H1 (cell line): ENCODE data around the gene ALK. TPM values are rescaled to one million over a fixed set of nuclear protein-coding genes. Genes with fewer than 3 reads are reported as not detected.
"Not testable (repeated sequence)": the region's sequence is repeated elsewhere in the genome, so short reads cannot be mapped to it uniquely, and the experiment has no call there.

Experiments
- CTCF ChIA-PET: fragments of 300-600 bp; sonication (Branson Sonifier 250); formaldehyde crosslinking; loops from one replicate; lab custom pipeline; 2021; ENCODE audit not compliant: partially characterized antibody; lab: Charles Lee
- POLR2A ChIA-PET: fragments of 300-600 bp; sonication (Branson Sonifier 250); formaldehyde crosslinking; loops from one replicate; lab custom pipeline; 2021; ENCODE audit warnings: inconsistent platforms; ENCODE audit not compliant: partially characterized antibody; lab: Charles Lee
- DNase-seq, 2 experiments: peaks; one replicate each; pipeline versions ENCODE4 v3.0.0 to v3.0.0-alpha.2; 2010 to 2022; ENCODE audit warnings: low spot score in 2 of 2, low read depth in 1 of 2, mixed read lengths in 1 of 2
- FAIRE-seq: peaks from 2 replicates; lab custom pipeline; 2011; peaks lifted over from hg19 to GRCh38; lab: Jason Lieb, UNC
- H2AFZ ChIP-seq: 2 replicates; pipeline ENCODE4 v1.8.1; 2012; ENCODE audit warnings: low read length, inconsistent platforms
- H2AK5ac ChIP-seq: 2 replicates; pipeline ENCODE4 v1.6.1; 2013; ENCODE audit warnings: low read depth, low read length
- H2BK120ac ChIP-seq: replicated peaks from 2 replicates; pipeline ENCODE3; 2013; ENCODE audit warnings: low read depth, low read length, inconsistent platforms
- H2BK12ac ChIP-seq: 2 replicates; pipeline ENCODE4 v1.6.1; 2013; ENCODE audit warnings: low read depth, low read length
- H2BK15ac ChIP-seq: 2 replicates; pipeline ENCODE4 v1.6.1; 2013; ENCODE audit warnings: low read length
- H2BK20ac ChIP-seq: 2 replicates; pipeline ENCODE4 v1.6.1; 2013; ENCODE audit warnings: low read length
- H2BK5ac ChIP-seq: 2 replicates; pipeline ENCODE4 v1.6.1; 2013; ENCODE audit warnings: low read depth, low read length
- H3K14ac ChIP-seq: 2 replicates; pipeline ENCODE4 v1.6.1; 2013; ENCODE audit warnings: inconsistent platforms; ENCODE audit not compliant: insufficient read length
- H3K18ac ChIP-seq: 2 replicates; pipeline ENCODE4 v1.6.1; 2013; ENCODE audit warnings: low read length; ENCODE audit errors: extremely low read depth
- H3K23ac ChIP-seq: 2 replicates; pipeline ENCODE4 v1.6.1; 2013; ENCODE audit warnings: inconsistent platforms; ENCODE audit not compliant: insufficient read length
- H3K23me2 ChIP-seq: 2 replicates; pipeline ENCODE4 v1.6.1; 2013; ENCODE audit warnings: low read depth, low read length
- H3K27ac ChIP-seq: 2 replicates; pipeline ENCODE4 v1.6.1; 2011; ENCODE audit warnings: low read depth, low read length, inconsistent platforms
- H3K27me3 ChIP-seq, 4 experiments: replicated peaks in 1 of 4; 1 replicate in 1 of 4; 2 replicates in 3 of 4; pipeline versions ENCODE4 v1.6.1 to v1.8.1; 2011 to 2013; ENCODE audit warnings: low read length in 3 of 4, mild to moderate bottlenecking in 3 of 4, inconsistent platforms in 2 of 4, mixed read lengths in 2 of 4, moderate library complexity in 1 of 4; ENCODE audit not compliant: control insufficient read depth in 3 of 4, insufficient read depth in 3 of 4; ENCODE audit errors: extremely low read depth in 1 of 4
- H3K36me3 ChIP-seq, 4 experiments: 2 replicates each; pipeline versions ENCODE4 v1.6.1 to v1.8.1; 2011 to 2013; ENCODE audit warnings: mild to moderate bottlenecking in 4 of 4, low read length in 3 of 4, moderate library complexity in 2 of 4, control low read depth in 1 of 4, inconsistent platforms in 1 of 4; ENCODE audit not compliant: insufficient read depth in 4 of 4, control insufficient read depth in 2 of 4
- H3K4ac ChIP-seq: replicated peaks from 2 replicates; pipeline ENCODE3; 2013; ENCODE audit warnings: low read length, low read depth, mixed read lengths, inconsistent platforms; ENCODE audit not compliant: insufficient read length
- H3K4me1 ChIP-seq, 4 experiments: replicated peaks in 1 of 4; 1 replicate in 1 of 4; 2 replicates in 3 of 4; pipeline versions ENCODE4 v1.6.1 to v1.8.1; 2011 to 2013; ENCODE audit warnings: low read length in 3 of 4, inconsistent platforms in 2 of 4, mixed read lengths in 1 of 4; ENCODE audit not compliant: insufficient read depth in 4 of 4, control insufficient read depth in 3 of 4
- H3K4me2 ChIP-seq, 2 experiments: 2 replicates each; pipeline versions ENCODE4 v1.6.1 to v1.8.1; 2011 to 2013; ENCODE audit warnings: low read depth in 2 of 2, low read length in 2 of 2, control low read depth in 1 of 2, inconsistent platforms in 1 of 2, mild to moderate bottlenecking in 1 of 2; ENCODE audit not compliant: insufficient read depth in 1 of 2
- H3K4me3 ChIP-seq, 4 experiments: fragments of 200-600, 300-600 bp in 1 of 4; sonication (generic), shearing (Covaris generic), sonication (Bioruptor Twin) in 1 of 4; 2 replicates each; pipeline versions ENCODE4 v1.5.1 to v1.8.1; 2011 to 2016; ENCODE audit warnings: low read length in 4 of 4, low read depth in 3 of 4, control low read depth in 2 of 4, inconsistent platforms in 2 of 4, mild to moderate bottlenecking in 2 of 4, mixed read lengths in 1 of 4, moderate library complexity in 1 of 4; ENCODE audit not compliant: insufficient read depth in 2 of 4; ENCODE audit errors: extremely low read depth in 1 of 4
- H3K56ac ChIP-seq: replicated peaks from 2 replicates; pipeline ENCODE3; 2013; ENCODE audit warnings: low read depth, mild to moderate bottlenecking, mixed read lengths, low read length, inconsistent platforms; ENCODE audit not compliant: insufficient read length
- H3K79me1 ChIP-seq: 2 replicates; pipeline ENCODE4 v1.6.1; 2013; ENCODE audit warnings: low read depth, low read length, control low read depth
- H3K79me2 ChIP-seq, 2 experiments: 2 replicates each; pipeline versions ENCODE4 v1.6.1 to v1.8.1; 2012 to 2013; ENCODE audit warnings: low read length in 2 of 2, mild to moderate bottlenecking in 2 of 2, inconsistent platforms in 1 of 2; ENCODE audit not compliant: insufficient read depth in 2 of 2, control insufficient read depth in 1 of 2
- H3K9ac ChIP-seq, 4 experiments: replicated peaks in 1 of 4; 1 replicate in 1 of 4; 2 replicates in 3 of 4; pipeline versions ENCODE4 v1.6.1 to v1.8.1; 2011 to 2013; ENCODE audit warnings: low read depth in 3 of 4, low read length in 3 of 4, control low read depth in 2 of 4, mild to moderate bottlenecking in 2 of 4, moderate library complexity in 2 of 4, inconsistent platforms in 1 of 4; ENCODE audit errors: extremely low read depth in 1 of 4
- H3K9me3 ChIP-seq, 2 experiments: 2 replicates each; pipeline versions ENCODE4 v1.6.1 to v1.8.1; 2012 to 2013; ENCODE audit warnings: mild to moderate bottlenecking in 2 of 2, moderate library complexity in 2 of 2, control low read depth in 1 of 2, inconsistent platforms in 1 of 2, low read depth in 1 of 2, low read length in 1 of 2, mixed read lengths in 1 of 2; ENCODE audit not compliant: insufficient read depth in 2 of 2
- H4K20me1 ChIP-seq, 2 experiments: replicated peaks in 1 of 2; 2 replicates each; pipeline versions ENCODE3 to v1.8.1; 2011 to 2013; ENCODE audit warnings: inconsistent platforms in 2 of 2, low read length in 2 of 2, mild to moderate bottlenecking in 1 of 2; ENCODE audit not compliant: insufficient read depth in 2 of 2, control insufficient read depth in 1 of 2
- H4K5ac ChIP-seq: 2 replicates; pipeline ENCODE4 v1.6.1; 2013; ENCODE audit warnings: low read length, low read depth, mixed read lengths, inconsistent platforms; ENCODE audit not compliant: insufficient read length
- H4K8ac ChIP-seq: 2 replicates; pipeline ENCODE4 v1.8.0; 2013; ENCODE audit warnings: mild to moderate bottlenecking, moderate library complexity, low read length, inconsistent platforms; ENCODE audit not compliant: insufficient read depth; ENCODE audit errors: extremely low read depth
- H4K91ac ChIP-seq: replicated peaks from 2 replicates; pipeline ENCODE3; 2013; ENCODE audit warnings: low read length, mixed read lengths, inconsistent platforms; ENCODE audit not compliant: insufficient read length
- WGBS, 2 experiments: shearing (Covaris generic) in 1 of 2; methylation state at CpG; one replicate each; pipeline versions ENCODE4 v1.1.6 to v1.1.7; 2013 to 2015; ENCODE audit warnings: low lambda C conversion rate in 2 of 2, mixed read lengths in 2 of 2, inconsistent platforms in 1 of 2, low coverage in 1 of 2, missing lambda C conversion rate in 1 of 2; ENCODE audit not compliant: insufficient replicate concordance in 2 of 2, insufficient coverage in 1 of 2, insufficient read length in 1 of 2; ENCODE audit errors: extremely low coverage in 1 of 2, missing lambda C conversion rate in 1 of 2; 5-methylcytosine and 5-hydroxymethylcytosine counted together
- polyA plus RNA-seq, 7 experiments: library from polyadenylated mRNA; depleted of rRNA in 3 of 7; stranded (reverse) in 5 of 7; unstranded in 2 of 7; fragments of >200 nt in 5 of 7; fragments of 200-250 nt in 2 of 7; gene quantifications; 1 replicate in 5 of 7; 2 replicates in 1 of 7; 4 replicates in 1 of 7; pipeline versions ENCODE4 v1.2.1 to v1.2.3, GENCODE V29; 2011 to 2013; ENCODE audit warnings: missing spikeins in 2 of 7, mixed read lengths in 2 of 7
- total RNA-seq: library from RNA; stranded (reverse); fragmentation: NEBNext Ultra II Directional; extraction: Animal tissue kit (Norgen Biotek cat#: 25700); gene quantifications from 2 replicates; pipeline ENCODE4 v1.2.1, GENCODE V29; 2021

Gene ALK
- total and polyA plus RNA-seq, 2 of the 8 experiments (the other 6 are each of a cell fraction or from before 2014, with no cell fraction given) = 0.02 to 0.09 TPM

DNA sequence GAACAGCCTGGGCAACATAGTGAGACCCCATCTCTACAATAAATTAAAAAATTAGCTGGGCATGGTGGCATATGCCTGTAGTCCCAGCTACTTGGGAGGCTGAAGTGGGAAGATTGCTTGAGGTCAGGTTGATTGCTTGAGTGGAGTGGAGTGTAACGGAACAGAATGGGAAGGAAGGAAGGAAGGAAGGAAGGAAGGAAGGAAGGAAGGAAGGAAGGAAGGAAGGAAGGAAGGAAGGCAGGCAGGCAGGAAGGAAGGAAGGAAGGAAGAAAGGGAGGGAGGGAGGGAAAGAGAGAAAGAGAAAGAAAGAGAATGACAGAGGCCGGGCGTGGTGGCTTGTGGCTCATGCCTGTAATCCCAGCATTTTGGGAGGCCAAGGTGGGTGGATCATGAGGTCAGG lies 170.9 kb downstream of the ALK start:
- H3K27ac ChIP-seq, H2AK5ac ChIP-seq, H3K79me1 ChIP-seq, DNase-seq, H3K56ac ChIP-seq, H4K5ac ChIP-seq, H3K9ac ChIP-seq, H3K79me2 ChIP-seq, H2AFZ ChIP-seq, H3K4ac ChIP-seq, H4K91ac ChIP-seq, H3K23ac ChIP-seq, H3K14ac ChIP-seq, H2BK12ac ChIP-seq, H3K4me3 ChIP-seq, H2BK15ac ChIP-seq, FAIRE-seq, H3K9me3 ChIP-seq, H3K18ac ChIP-seq, H3K4me2 ChIP-seq, H2BK20ac ChIP-seq, H3K23me2 ChIP-seq, POLR2A ChIA-PET, H3K36me3 ChIP-seq, H3K4me1 ChIP-seq, H2BK5ac ChIP-seq, H4K8ac ChIP-seq, H4K20me1 ChIP-seq, H2BK120ac ChIP-seq, H3K27me3 ChIP-seq: not testable (repeated sequence)
- CTCF ChIA-PET = interaction anchor here (0.6 to 1.6 kb wide), 2 partner anchors 12 to 1295 kb away, joined by 3 read pairs; no protein-coding TSS in a partner anchor
- no CpG with 5 or more reads among the region's 3 CpGs for WGBS, 2 experiments
